Measurements from ENCODE around the gene ARHGDIG. TPM values are rescaled to one million over a fixed set of nuclear protein-coding genes. Genes with fewer than 3 reads are reported as not detected.

The ARHGDIG gene
- total and polyA plus RNA-seq, 7 donors, result 1.6 to 5.7 (median 5.0) TPM; not detected in 1

DNA sequence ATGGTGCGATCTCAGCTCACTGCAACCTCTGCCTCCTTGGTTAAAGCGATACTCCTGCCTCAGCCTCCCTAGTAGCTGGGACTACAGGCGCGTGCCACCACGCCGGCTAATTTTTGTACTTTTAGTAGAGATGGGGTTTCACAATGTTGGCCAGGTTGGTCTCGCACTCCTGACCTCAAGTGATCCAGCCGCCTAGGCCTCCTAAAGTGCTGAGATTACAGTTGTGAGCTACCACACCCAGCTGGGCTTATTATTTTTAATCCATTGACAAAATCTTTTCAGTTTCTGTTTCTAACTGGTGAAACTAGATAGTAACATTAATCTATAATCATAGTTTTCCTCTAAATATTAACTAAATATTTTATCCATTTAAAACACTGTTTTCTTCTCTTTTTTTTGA lies 39.8 kb upstream of the ARHGDIG start:
- intact Hi-C loops (cut with DNase I), result no loop called here
- Histone ChIP-seq H3K4me3 (no peak overlapping the region), H3K9me3 (no peaks in the 10 kb centered on the region), H3K27me3 (no peaks in the 10 kb centered on the region), H3K36me3 (no peaks in the 10 kb centered on the region), H3K27ac (peak overlapping the region; percentile 44 to 60 (median 48)), H3K4me1 (peaks cover 0 to 39% (median 28%) of the 10 kb centered on the region in 4 donors)
- no peak for DNase-seq
- 89% methylated on average over 8 of the region's 8 CpGs for WGBS, 2 donors
- no peak for TF ChIP-seq POLR2A (IDR thresholded peaks at IDR 0.05)
- TF ChIP-seq, protein P1, sequence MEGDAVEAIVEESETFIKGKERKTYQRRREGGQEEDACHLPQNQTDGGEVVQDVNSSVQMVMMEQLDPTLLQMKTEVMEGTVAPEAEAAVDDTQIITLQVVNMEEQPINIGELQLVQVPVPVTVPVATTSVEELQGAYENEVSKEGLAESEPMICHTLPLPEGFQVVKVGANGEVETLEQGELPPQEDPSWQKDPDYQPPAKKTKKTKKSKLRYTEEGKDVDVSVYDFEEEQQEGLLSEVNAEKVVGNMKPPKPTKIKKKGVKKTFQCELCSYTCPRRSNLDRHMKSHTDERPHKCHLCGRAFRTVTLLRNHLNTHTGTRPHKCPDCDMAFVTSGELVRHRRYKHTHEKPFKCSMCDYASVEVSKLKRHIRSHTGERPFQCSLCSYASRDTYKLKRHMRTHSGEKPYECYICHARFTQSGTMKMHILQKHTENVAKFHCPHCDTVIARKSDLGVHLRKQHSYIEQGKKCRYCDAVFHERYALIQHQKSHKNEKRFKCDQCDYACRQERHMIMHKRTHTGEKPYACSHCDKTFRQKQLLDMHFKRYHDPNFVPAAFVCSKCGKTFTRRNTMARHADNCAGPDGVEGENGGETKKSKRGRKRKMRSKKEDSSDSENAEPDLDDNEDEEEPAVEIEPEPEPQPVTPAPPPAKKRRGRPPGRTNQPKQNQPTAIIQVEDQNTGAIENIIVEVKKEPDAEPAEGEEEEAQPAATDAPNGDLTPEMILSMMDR (IDR thresholded peaks at IDR 0.05), result no peak
- TF ChIP-seq POLR2AphosphoS5 (IDR thresholded peaks at IDR 0.05), result no peak
- no peak for TF ChIP-seq EP300 (IDR thresholded peaks at IDR 0.05)

DNA sequence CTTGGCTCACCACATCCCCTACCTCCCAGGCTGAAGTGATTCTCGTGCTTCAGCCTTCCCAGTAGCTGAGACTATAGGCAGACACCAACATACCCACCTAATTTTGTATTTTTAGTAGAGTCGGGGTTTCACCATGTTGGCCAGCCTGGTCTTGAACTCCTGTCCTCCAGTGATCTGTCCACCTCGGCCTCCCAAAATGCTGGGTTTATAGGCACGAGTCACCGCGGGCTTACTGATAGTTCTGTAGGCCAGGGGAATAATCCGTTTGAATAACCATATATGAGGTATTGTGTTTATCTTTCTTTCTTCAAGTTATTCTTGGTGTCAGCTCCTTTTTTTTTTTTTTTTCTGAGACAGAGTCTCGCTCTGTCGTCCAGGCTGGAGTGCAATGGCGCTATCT lies 38.1 kb upstream of the ARHGDIG start:
- TF ChIP-seq EP300 (IDR thresholded peaks at IDR 0.05) (no peak), POLR2A (IDR thresholded peaks at IDR 0.05) (no peak), POLR2AphosphoS5 (IDR thresholded peaks at IDR 0.05) (no peak)
- TF ChIP-seq, protein P1 (IDR thresholded peaks at IDR 0.05), result no peak
- H3K27ac ChIP-seq, result peak overlapping the region in 3 of 4 donors; percentile 18 to 26 (median 26)
- no peaks in the 10 kb centered on the region for H3K36me3 ChIP-seq
- peaks cover 0 to 30% (median 20%) of the 10 kb centered on the region in 4 donors for H3K4me1 ChIP-seq
- H3K9me3 ChIP-seq, result no peaks in the 10 kb centered on the region
- 82 to 88% methylated on average over 10 of the region's 10 CpGs for WGBS, 2 donors
- no peak for DNase-seq
- no peaks in the 10 kb centered on the region for H3K27me3 ChIP-seq
- intact Hi-C loops (cut with DNase I), result no loop called here
- no peak overlapping the region for H3K4me3 ChIP-seq

DNA sequence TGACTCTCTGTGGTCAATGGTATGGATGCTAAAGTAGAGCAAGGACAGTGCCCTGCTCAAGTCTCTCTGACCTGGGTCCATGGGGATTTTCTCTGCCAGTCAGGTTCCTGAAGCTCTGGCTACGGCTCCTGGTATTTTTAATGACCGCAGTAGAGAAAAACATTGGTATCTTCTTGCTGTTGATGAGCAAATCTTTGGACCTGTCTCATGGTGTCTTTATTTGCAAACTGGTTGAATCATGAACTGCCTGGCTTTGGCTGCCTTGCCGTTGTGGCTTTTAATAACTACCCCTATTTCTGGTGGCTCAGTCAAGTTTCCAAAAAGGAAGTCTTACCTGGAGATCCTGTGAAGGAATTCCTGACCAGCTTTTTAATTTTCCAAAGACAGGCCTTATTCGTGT lies 37.0 kb upstream of the ARHGDIG start:
- WGBS, 2 donors, result 81 to 86% methylated on average over 4 of the region's 4 CpGs
- H3K4me3 ChIP-seq, result no peak overlapping the region
- H3K27ac ChIP-seq, result no peak overlapping the region
- intact Hi-C loops (cut with DNase I), result no loop called here
- H3K27me3 ChIP-seq, result no peaks in the 10 kb centered on the region
- no peak for DNase-seq
- peaks cover 0 to 30% (median 20%) of the 10 kb centered on the region in 4 donors for H3K4me1 ChIP-seq
- H3K9me3 ChIP-seq, result no peaks in the 10 kb centered on the region
- TF ChIP-seq EP300 (IDR thresholded peaks at IDR 0.05) (no peak), POLR2A (IDR thresholded peaks at IDR 0.05) (no peak), POLR2AphosphoS5 (IDR thresholded peaks at IDR 0.05) (no peak)
- TF ChIP-seq, protein P1 (IDR thresholded peaks at IDR 0.05), result no peak
- H3K36me3 ChIP-seq, result no peaks in the 10 kb centered on the region

DNA sequence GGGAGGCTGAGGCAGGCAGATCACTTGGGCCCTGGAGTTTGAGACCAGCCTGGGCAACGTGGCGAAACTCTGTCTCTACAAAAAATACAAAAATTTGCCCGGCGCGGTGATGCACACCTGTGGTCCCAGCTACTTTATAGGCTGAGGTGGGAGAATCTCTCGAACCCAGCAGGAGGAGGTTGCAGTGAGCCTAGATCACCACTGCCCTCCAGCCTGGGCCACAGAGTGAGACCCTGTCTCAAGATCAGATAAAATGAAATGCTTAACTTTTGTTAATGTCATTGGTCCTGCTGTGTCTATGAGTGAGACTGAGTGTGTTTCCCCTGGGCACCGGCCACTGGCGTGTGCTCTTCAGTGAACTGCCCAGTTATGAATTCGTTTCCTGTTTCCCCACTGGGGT lies 35.3 kb upstream of the ARHGDIG start:
- no peaks in the 10 kb centered on the region for H3K9me3 ChIP-seq
- peaks cover 0 to 11% (median 0%) of the 10 kb centered on the region in 4 donors for H3K36me3 ChIP-seq
- peaks cover 0 to 20% (median 11%) of the 10 kb centered on the region in 4 donors for H3K4me1 ChIP-seq
- no peaks in the 10 kb centered on the region for H3K27me3 ChIP-seq
- H3K27ac ChIP-seq, result no peak overlapping the region
- no peak for DNase-seq
- 95 to 96% methylated on average over 9 of the region's 9 CpGs for whole genome bisulfite sequencing, 2 donors
- no peak overlapping the region for H3K4me3 ChIP-seq
- intact Hi-C loops (cut with DNase I), result no loop called here
- TF ChIP-seq POLR2AphosphoS5 (IDR thresholded peaks at IDR 0.05) (no peak), EP300 (IDR thresholded peaks at IDR 0.05) (no peak), POLR2A (IDR thresholded peaks at IDR 0.05) (no peak)
- TF ChIP-seq, protein P1 (IDR thresholded peaks at IDR 0.05), result no peak

DNA sequence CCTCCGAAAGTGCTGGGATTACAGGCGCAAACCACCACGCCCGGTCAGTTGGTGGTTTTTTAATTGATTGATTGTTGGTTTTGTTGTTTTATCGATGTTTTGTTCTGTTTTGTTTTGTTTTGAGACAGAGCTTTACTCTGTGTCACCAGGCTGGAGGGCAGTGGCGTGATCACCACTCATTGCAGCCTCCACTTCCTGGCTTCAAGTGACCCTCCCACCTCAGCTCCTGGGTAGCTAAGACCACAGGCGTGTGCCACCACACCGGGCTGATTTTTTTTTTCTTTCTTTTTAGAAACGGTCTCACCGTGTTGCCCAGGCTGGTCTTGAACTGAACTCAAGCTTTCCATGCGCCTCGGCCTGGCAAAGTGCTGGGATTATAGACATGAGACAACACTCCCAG lies 33.4 kb upstream of the ARHGDIG start:
- H3K27me3 ChIP-seq, result no peaks in the 10 kb centered on the region
- no peaks in the 10 kb centered on the region for H3K9me3 ChIP-seq
- WGBS, 2 donors, result 95 to 96% methylated on average over 12 of the region's 12 CpGs
- intact Hi-C loops (cut with DNase I), result no loop called here
- peaks cover 0 to 4% (median 0%) of the 10 kb centered on the region in 4 donors for H3K4me1 ChIP-seq
- no peak overlapping the region for H3K27ac ChIP-seq
- H3K4me3 ChIP-seq, result no peak overlapping the region
- TF ChIP-seq POLR2AphosphoS5 (IDR thresholded peaks at IDR 0.05), result no peak
- H3K36me3 ChIP-seq, result peaks cover 0 to 22% (median 3%) of the 10 kb centered on the region in 4 donors
- no peak for DNase-seq

Data from sigmoid colon (tissue), 7 donors.